Pons (tissue), 1 donor: ENCODE data around the gene ALOX12B.
A peak's percentile ranks its signal among the peaks of the same experiment; 100 is the strongest.
"Not testable (repeated sequence)": the region's sequence is repeated elsewhere in the genome, so short reads cannot be mapped to it uniquely, and the experiment has no call there.

Experiments used
- DNase-seq: peaks from one replicate; pipeline ENCODE4 v3.0.0-alpha.2; 2016; ENCODE audit warnings: low spot score

Gene ALOX12B

DNA sequence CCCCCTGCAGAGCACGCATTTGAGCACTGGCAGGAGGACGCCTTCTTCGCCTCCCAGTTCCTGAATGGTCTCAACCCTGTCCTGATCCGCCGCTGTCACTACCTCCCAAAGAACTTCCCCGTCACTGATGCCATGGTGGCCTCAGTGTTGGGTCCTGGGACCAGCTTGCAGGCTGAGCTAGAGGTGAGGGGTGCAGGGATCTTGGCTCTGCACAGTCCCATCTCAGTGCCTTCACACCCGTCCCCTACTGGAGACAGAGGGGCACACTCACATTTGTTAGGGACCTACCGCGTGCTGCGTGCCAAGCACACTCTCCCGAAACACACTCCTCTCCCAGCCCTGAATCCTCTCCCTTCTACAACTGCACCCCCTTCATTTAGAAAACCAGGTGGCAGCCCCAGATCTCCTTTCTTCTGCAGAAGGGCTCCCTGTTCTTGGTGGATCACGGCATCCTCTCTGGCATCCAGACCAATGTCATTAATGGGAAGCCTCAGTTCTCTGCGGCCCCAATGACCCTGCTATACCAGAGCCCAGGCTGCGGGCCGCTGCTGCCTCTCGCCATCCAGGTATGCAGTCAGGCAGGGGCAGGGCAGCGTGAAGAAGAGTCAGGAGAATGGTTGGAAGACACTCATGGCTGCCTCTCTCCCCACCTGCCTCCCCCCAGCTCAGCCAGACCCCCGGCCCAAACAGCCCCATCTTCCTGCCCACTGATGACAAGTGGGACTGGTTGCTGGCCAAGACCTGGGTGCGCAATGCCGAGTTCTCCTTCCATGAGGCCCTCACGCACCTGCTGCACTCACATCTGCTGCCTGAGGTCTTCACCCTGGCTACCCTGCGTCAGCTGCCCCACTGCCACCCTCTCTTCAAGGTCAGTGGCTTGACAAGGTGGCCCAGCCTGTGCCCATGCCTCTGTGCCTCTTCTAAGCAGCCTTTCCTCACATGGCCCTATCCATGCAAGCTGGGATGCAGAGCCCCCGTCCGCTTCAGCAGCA is 42.4 kb downstream of the ALOX12B start:
- DNase-seq, result no peak

DNA sequence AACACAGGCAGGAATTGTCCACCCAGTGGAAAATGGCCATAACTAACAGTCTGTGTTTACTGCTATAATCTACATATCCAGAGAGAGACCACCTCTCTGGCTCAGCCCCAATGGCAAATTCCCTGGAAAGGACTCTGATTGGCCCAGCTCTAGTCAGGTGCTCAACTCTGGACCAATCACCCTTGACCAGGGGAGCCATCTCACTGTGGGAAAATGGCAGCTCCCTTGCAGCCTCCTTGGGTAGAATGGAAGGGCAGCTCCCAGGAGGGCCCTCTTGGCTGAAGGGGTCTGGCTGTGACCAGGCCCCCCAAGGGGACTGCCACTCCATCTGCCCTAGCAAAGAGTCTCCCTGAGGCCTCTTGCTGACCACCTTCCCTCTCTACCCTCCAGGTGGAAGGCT is 45.5 kb downstream of the ALOX12B start:
- DNase-seq, result no peak

DNA sequence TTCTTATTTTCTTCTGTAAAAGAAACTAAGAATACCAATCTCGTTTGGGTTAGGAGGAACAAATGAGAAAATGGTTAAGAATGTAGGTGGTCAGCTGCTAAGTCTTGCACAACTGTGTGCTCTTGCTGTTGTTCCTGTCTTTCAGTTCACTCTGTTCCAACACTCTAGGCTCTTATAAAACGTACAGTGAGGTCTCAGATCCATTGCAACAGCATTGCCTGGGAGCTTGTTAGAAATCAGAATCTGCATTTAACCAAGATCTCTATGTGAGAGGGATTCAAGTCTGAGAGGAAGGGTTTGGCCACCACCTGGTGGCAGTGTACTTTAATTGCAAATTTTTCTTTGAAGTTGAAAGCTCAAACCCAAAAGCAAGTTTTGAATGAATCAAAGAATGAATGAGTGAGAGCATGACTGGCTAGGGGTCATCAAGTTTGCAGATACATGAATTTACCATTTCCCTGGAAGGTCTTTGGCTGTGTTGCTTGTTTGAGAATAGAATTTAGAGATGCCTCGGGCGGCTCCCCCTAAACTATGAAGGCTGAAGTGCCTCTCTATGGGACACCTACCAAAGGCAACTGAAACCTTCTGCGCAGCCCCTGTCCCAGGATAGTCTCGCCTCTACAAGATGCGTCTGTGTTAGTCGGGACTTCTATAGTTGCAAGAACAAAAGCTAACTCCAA is 46.1 kb downstream of the ALOX12B start:
- peak; percentile 65 for DNase-seq

DNA sequence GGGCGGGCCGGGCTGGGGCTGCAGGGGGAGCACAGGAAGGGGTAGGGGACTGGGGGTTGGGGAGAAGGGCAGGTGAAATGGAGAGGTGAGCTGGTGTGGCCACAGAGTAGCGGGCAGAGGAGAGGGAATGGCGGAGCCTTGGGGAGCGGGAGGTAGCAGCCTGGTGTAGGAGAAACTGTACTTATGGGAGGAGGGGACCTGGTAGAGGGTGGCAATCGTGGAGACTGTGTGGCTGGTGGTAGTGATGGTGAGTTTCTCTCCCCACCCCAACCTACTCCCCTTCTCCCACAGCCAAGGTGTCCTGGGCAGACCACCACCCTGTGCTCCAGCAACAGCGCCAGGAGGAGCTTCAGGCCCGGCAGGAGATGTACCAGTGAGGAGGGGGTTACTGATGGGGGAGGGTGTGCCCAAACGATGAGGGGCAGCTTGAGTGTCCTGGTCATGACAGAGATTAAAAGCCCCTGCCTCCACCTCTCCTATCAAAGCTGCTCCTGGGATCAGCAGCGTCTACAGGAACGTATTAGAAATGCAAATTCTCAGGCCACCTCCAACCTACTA is 47.8 kb downstream of the ALOX12B start:
- DNase-seq, result no peak

DNA sequence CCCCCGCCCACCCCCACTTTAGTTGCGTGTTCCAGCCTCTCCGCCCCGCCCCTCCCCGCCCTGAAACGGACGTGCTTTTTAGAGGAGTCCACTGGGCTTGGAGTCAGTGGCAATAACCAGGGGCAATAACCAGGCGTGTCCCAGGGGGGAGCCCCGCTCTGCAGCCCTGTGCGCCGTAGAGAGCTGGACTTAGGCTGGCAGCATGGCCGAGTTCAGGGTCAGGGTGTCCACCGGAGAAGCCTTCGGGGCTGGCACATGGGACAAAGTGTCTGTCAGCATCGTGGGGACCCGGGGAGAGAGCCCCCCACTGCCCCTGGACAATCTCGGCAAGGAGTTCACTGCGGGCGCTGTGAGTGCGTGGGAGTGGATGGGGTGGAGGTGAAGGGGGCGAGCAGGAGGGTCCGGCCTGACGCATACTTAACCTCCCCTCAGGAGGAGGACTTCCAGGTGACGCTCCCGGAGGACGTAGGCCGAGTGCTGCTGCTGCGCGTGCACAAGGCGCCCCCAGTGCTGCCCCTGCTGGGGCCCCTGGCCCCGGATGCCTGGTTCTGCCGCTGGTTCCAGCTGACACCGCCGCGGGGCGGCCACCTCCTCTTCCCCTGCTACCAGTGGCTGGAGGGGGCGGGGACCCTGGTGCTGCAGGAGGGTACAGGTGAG is 48.4 kb downstream of the ALOX12B start, which contains the start of gene ALOX15B:
ALOX15B (plus strand) TSS at position 106 of the 657 bp plus-strand sequence; CDS start at position 203, 97 bp downstream.
- DNase-seq, result no peak

DNA sequence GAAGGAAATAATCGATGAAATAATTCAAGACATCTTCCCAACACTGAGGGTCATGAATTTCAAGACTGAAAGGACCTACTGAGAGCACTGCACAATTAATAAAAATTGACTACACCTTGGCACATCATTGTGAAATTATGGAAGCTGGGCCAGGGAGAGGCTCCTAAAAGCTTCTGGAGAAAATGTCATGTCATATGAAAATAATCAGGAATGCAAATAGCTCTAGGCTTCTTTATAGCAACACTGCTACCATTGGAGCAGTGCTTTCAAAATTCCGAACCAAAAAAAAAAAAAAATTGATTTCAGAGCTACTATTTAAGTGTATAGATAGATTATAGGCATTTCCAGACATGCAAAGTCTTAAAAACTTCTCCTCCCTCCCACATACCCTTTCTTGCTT is 55.1 kb downstream of the ALOX12B start:
- DNase-seq, result no peak

DNA sequence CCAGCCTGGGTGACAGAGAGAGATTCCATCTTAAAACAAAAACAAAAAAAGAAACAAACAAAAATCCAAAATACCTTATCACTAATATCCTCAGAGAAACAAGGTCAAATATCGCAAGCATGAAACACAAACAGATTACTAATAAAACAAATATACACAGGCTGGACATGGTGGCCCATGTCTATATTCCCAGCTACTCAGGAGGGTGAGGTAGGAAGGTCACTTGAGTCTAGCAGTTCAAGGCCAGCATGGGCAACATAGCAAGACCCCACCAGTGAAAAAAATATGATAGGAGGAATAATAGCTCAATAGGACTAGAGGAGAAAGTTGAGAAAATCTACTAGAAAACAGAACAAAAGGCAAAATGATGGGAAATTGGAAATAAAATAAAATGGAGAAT is 55.6 kb downstream of the ALOX12B start:
- DNase-seq, result no peak

DNA sequence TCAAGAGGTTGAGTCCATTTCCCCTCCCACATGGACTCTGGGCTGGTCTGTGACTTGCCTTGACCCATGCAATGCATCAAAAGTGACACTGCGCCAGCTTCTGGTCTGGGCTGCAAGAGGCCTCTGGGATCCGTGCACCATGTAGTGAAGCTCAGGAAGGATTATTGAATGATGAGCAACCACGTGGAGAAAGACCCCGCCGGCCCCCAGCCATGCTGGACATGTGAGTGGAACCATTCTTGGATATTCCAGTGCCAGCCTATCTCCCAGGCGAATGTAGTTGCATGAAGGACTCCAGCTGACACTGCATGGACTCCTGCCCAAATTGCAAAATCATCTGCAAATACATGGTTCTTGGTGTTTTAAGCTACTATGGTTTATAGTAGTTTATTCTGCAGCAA is 56.3 kb downstream of the ALOX12B start:
- DNase-seq, result no peak

DNA sequence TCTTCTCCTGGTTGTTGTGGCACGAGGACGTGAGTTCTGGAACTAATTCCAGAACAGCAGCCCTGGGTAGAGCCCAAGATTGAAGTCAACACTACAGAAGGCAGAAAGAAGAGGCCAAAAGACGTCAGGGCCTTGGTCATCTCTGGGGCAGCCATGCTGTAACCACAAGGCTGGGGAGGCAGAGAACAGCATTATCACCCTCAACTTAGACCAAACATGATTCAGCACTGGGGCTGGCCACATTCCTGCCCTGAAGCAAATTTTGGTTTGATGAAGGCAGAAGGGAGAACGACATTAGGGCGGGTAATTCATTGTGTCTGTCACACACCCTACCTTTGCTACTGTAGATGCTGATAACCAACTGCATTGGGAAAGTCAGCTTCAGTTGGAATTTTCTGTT is 58.4 kb downstream of the ALOX12B start:
- no peak for DNase-seq

DNA sequence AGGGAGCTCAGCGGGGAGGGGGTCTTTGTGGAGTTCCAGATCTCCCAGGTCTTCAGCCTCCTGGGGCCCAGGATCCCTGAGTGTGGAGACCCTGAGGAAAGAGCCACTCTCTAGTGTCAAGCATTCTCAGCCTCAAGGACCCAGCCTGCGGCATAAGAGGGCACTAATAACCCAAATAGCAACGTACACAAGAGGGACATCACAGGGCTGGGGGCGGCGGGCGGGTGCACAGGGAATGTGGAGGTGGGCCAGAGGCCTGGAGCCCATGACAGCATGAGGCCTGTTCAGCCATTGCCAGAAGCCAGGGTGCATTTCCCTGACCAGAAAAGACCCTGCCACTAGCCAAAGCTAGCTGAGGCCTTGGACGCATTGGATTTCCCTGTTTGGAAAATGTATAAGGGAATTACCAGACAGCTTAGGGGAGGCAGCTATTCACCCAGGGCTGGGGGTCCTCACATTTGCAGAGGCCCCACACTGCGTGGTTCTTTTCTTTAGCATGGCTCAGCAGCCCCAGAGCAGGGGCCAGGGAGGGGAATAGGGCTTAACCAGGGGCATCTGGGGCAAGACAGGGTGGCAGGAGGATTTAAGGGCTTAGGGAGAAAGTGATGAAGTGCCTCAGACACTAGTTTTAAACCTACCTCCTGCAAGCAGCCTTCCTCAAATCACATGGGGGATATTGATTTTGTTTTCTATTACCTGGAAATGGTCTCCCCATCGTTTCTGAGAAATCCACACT is 62.2 kb downstream of the ALOX12B start:
- no peak for DNase-seq

DNA sequence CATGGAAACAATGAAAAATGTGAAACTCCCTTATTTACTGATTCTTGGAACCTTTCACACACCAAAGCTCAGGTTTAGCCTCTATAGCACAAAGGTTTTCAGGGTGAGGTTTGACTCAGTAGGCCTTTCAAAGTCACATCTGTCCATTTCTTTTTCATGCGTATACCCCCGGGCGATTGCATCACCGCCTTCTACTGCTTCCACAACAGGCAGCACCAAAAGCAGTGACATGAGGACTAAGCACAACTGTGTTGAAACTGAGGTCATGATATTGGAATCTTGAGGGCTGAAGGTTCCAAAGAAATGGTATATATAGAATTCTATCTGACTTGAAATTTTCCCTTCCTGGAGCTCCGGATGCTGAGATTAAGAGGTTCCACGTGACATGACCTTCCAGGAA is 63.4 kb downstream of the ALOX12B start:
- not testable (repeated sequence) for DNase-seq
